ENCODE data around the gene PAIP2. TPM values are rescaled to one million over a fixed set of nuclear protein-coding genes. Genes with fewer than 3 reads are reported as not detected.
"Not testable (repeated sequence)": the region's sequence is repeated elsewhere in the genome, so short reads cannot be mapped to it uniquely, and the experiment has no call there.

PAIP2 gene
- total RNA-seq, 1 donor from 2014 or later = 103 TPM

GRCh38 chr5:139407517-139407916 is 65.9 kb downstream of the PAIP2 start:
- DNase-seq (ENCODE audit: low read depth, low spot score) = no peak
- peaks cover 21% of the 10 kb centered on the region for H3K4me1 Mint-ChIP-seq
- H3K36me3 Mint-ChIP-seq (ENCODE audit: low read depth) = no peaks in the 10 kb centered on the region
- H3K27me3 Mint-ChIP-seq (ENCODE audit: low read depth) = no peaks in the 10 kb centered on the region
- H3K27ac Mint-ChIP-seq (ENCODE audit: unreplicated experiment) = no peak overlapping the region
- TF ChIP-seq CTCF (conservative IDR thresholded peaks at IDR 0.05) = no peak
- H3K9me3 Mint-ChIP-seq = no peaks in the 10 kb centered on the region
- H3K4me3 Mint-ChIP-seq = no peak overlapping the region

GRCh38 chr5:139408191-139408590 is 66.5 kb downstream of the PAIP2 start:
- no peak for TF ChIP-seq CTCF (conservative IDR thresholded peaks at IDR 0.05)
- no peak overlapping the region for H3K4me3 Mint-ChIP-seq
- no peaks in the 10 kb centered on the region for H3K27me3 Mint-ChIP-seq (ENCODE audit: low read depth)
- DNase-seq (ENCODE audit: low read depth, low spot score) = no peak
- H3K36me3 Mint-ChIP-seq (ENCODE audit: low read depth) = no peaks in the 10 kb centered on the region
- H3K27ac Mint-ChIP-seq (ENCODE audit: unreplicated experiment) = no peak overlapping the region
- no peaks in the 10 kb centered on the region for H3K9me3 Mint-ChIP-seq
- H3K4me1 Mint-ChIP-seq = peaks cover 15% of the 10 kb centered on the region

- H3K4me3 Mint-ChIP-seq; H3K27me3 Mint-ChIP-seq (ENCODE audit: low read depth); H3K9me3 Mint-ChIP-seq; DNase-seq (ENCODE audit: low read depth, low spot score); H3K27ac Mint-ChIP-seq (ENCODE audit: unreplicated experiment); H3K36me3 Mint-ChIP-seq (ENCODE audit: low read depth); H3K4me1 Mint-ChIP-seq: not testable (repeated sequence)
These were observed 67.5 kb downstream of the PAIP2 start for GRCh38 chr5:139409116-139409515.

GRCh38 chr5:139410121-139410992 is 68.7 kb downstream of the PAIP2 start:
- no peak overlapping the region for H3K27ac Mint-ChIP-seq (ENCODE audit: unreplicated experiment)
- no peaks in the 10 kb centered on the region for H3K27me3 Mint-ChIP-seq (ENCODE audit: low read depth)
- H3K4me1 Mint-ChIP-seq = no peaks in the 10 kb centered on the region
- DNase-seq (ENCODE audit: low read depth, low spot score) = no peak
- no peaks in the 10 kb centered on the region for H3K36me3 Mint-ChIP-seq (ENCODE audit: low read depth)
- no peak for TF ChIP-seq CTCF (conservative IDR thresholded peaks at IDR 0.05)
- no peaks in the 10 kb centered on the region for H3K9me3 Mint-ChIP-seq
- no peak overlapping the region for H3K4me3 Mint-ChIP-seq

GRCh38 chr5:139410993-139411828 is 69.6 kb downstream of the PAIP2 start:
- Mint-ChIP-seq H3K36me3 (ENCODE audit: low read depth) (no peaks in the 10 kb centered on the region), H3K9me3 (no peaks in the 10 kb centered on the region), H3K4me3 (no peak overlapping the region), H3K27me3 (ENCODE audit: low read depth) (no peaks in the 10 kb centered on the region), H3K27ac (ENCODE audit: unreplicated experiment) (no peak overlapping the region), H3K4me1 (no peaks in the 10 kb centered on the region)
- TF ChIP-seq CTCF (conservative IDR thresholded peaks at IDR 0.05) = no peak
- no peak for DNase-seq (ENCODE audit: low read depth, low spot score)

GRCh38 chr5:139413153-139413552 is 71.5 kb downstream of the PAIP2 start:
- Mint-ChIP-seq H3K9me3 (no peaks in the 10 kb centered on the region), H3K27ac (ENCODE audit: unreplicated experiment) (no peak overlapping the region), H3K4me3 (no peak overlapping the region), H3K4me1 (no peaks in the 10 kb centered on the region), H3K36me3 (ENCODE audit: low read depth) (no peaks in the 10 kb centered on the region), H3K27me3 (ENCODE audit: low read depth) (no peaks in the 10 kb centered on the region)
- no peak for DNase-seq (ENCODE audit: low read depth, low spot score)
- no peak for TF ChIP-seq CTCF (conservative IDR thresholded peaks at IDR 0.05)
